Liver (tissue), 9 donors: ENCODE data around the gene TAF4. TPM values are rescaled to one million over a fixed set of nuclear protein-coding genes. Genes with fewer than 3 reads are reported as not detected.

Source experiments
- DNase-seq: peaks from one replicate; pipeline ENCODE4 v3.0.0-alpha.2; 2017; ENCODE audit warnings: low spot score
- H3K27ac ChIP-seq, 2 donors: one replicate each; pipeline ENCODE4 v1.7.0; 2013; ENCODE audit warnings: inconsistent platforms in 2 of 2, low read length in 2 of 2, control low read depth in 1 of 2, low read depth in 1 of 2, mild to moderate bottlenecking in 1 of 2
- H3K27me3 ChIP-seq, 4 donors: one replicate each; pipeline versions ENCODE4 v1.6.1 to v1.7.0; 2013; ENCODE audit warnings: low read length in 3 of 4, inconsistent platforms in 1 of 4, mild to moderate bottlenecking in 1 of 4, moderate library complexity in 1 of 4; ENCODE audit not compliant: control insufficient read depth in 4 of 4, insufficient read depth in 4 of 4
- H3K36me3 ChIP-seq, 4 donors: one replicate each; pipeline versions ENCODE4 v1.6.1 to v1.7.0; 2013; ENCODE audit warnings: low read length in 3 of 4, mild to moderate bottlenecking in 3 of 4, low read depth in 1 of 4, moderate library complexity in 1 of 4; ENCODE audit not compliant: control insufficient read depth in 4 of 4, insufficient read depth in 3 of 4
- H3K4me1 ChIP-seq, 4 donors: one replicate each; pipeline versions ENCODE4 v1.6.1 to v1.7.0; 2013; ENCODE audit warnings: low read length in 3 of 4, mild to moderate bottlenecking in 3 of 4, moderate library complexity in 1 of 4; ENCODE audit not compliant: control insufficient read depth in 4 of 4, insufficient read depth in 4 of 4
- H3K4me3 ChIP-seq, 3 donors: one replicate each; pipeline versions ENCODE4 v1.6.1 to v1.7.0; 2013; ENCODE audit warnings: low read length in 3 of 3, control low read depth in 1 of 3, low read depth in 1 of 3, mild to moderate bottlenecking in 1 of 3
- H3K9ac ChIP-seq, 2 donors: one replicate each; pipeline ENCODE4 v1.7.0; 2013; ENCODE audit warnings: low read length in 2 of 2, mild to moderate bottlenecking in 2 of 2, moderate library complexity in 2 of 2, control low read depth in 1 of 2, low read depth in 1 of 2
- H3K9me3 ChIP-seq, 4 donors: one replicate each; pipeline versions ENCODE4 v1.6.1 to v1.7.0; 2013; ENCODE audit warnings: low read length in 3 of 4; ENCODE audit not compliant: control insufficient read depth in 4 of 4
- ATF3 ChIP-seq: IDR thresholded peaks from 2 replicates; pipeline ENCODE4 v1.6.1; 2016; ENCODE audit warnings: antibody characterized with exemption
- EGR1 ChIP-seq, 2 donors: IDR thresholded peaks; 2 replicates each; pipeline ENCODE4 v1.6.1; 2016 to 2018; ENCODE audit warnings: antibody characterized with exemption in 2 of 2, low read depth in 2 of 2
- FOXA1 ChIP-seq: IDR thresholded peaks from 2 replicates; pipeline ENCODE4 v1.6.1; 2016; ENCODE audit warnings: antibody characterized with exemption
- FOXA2 ChIP-seq: IDR thresholded peaks from 2 replicates; pipeline ENCODE4 v1.6.1; 2016; ENCODE audit warnings: antibody characterized with exemption
- GABPA ChIP-seq, 2 donors: IDR thresholded peaks in 1 of 2; conservative IDR thresholded peaks in 1 of 2; 2 replicates each; pipeline ENCODE4 v1.6.1; 2016; ENCODE audit warnings: antibody characterized with exemption in 2 of 2, mild to moderate bottlenecking in 1 of 2, moderate library complexity in 1 of 2
- HNF4A ChIP-seq, 2 donors: conservative IDR thresholded peaks; 2 replicates each; pipeline ENCODE4 v1.6.1; 2016; ENCODE audit warnings: antibody characterized with exemption in 2 of 2, mild to moderate bottlenecking in 2 of 2
- HNF4G ChIP-seq: IDR thresholded peaks from 2 replicates; pipeline ENCODE4 v1.6.1; 2016; ENCODE audit warnings: antibody characterized with exemption
- JUND ChIP-seq, 2 donors: IDR thresholded peaks; 2 replicates each; pipeline ENCODE4 v1.6.1; 2016; ENCODE audit warnings: antibody characterized with exemption in 2 of 2
- NR2F2 ChIP-seq: IDR thresholded peaks from 2 replicates; pipeline ENCODE4 v1.6.1; 2016; ENCODE audit warnings: antibody characterized with exemption
- RAD21 ChIP-seq, 2 donors: IDR thresholded peaks; 2 replicates each; pipeline ENCODE4 v1.6.1; 2016; ENCODE audit warnings: antibody characterized with exemption in 2 of 2, mild to moderate bottlenecking in 2 of 2
- RXRA ChIP-seq, 2 donors: IDR thresholded peaks; 2 replicates each; pipeline ENCODE4 v1.6.1; 2017 to 2018; ENCODE audit warnings: antibody characterized with exemption in 2 of 2, mild to moderate bottlenecking in 1 of 2
- SP1 ChIP-seq: IDR thresholded peaks from 2 replicates; pipeline ENCODE4 v1.6.1; 2018; ENCODE audit warnings: antibody characterized with exemption, mild to moderate bottlenecking
- TAF1 ChIP-seq: conservative IDR thresholded peaks from 2 replicates; pipeline ENCODE4 v1.6.1; 2016; ENCODE audit warnings: antibody characterized with exemption, mild to moderate bottlenecking
- YY1 ChIP-seq: IDR thresholded peaks from 2 replicates; pipeline ENCODE4 v1.6.1; 2016; ENCODE audit warnings: antibody characterized with exemption, mild to moderate bottlenecking
- ZBTB33 ChIP-seq: IDR thresholded peaks from 2 replicates; pipeline ENCODE4 v1.6.1; 2016; ENCODE audit warnings: antibody characterized with exemption
- WGBS: extraction: QIAGEN DNeasy Blood & Tissue Kit; methylation state at CpG from one replicate; pipeline ENCODE4 v1.1.7; 2013; 5-methylcytosine and 5-hydroxymethylcytosine counted together
- polyA plus RNA-seq, 2 donors: library from polyadenylated mRNA; stranded (reverse) in 1 of 2; unstranded in 1 of 2; fragments of 200-250 nt in 1 of 2; fragments of >200 nt in 1 of 2; fragmentation: Nextera tagmentation in 1 of 2; extraction: Ambion mirVana in 1 of 2; gene quantifications; one replicate each; pipeline versions ENCODE4 v1.2.1 to v1.2.3, GENCODE V29; 2013 to 2015
- total RNA-seq, 2 donors: library from RNA; depleted of rRNA; stranded (reverse); fragments of >200 nt; gene quantifications; one replicate each; pipeline ENCODE4 v1.2.3, GENCODE V29; 2014
- TF ChIP-seq, protein P1 (sequence below): IDR thresholded peaks from 2 replicates; pipeline ENCODE4 v1.6.1; 2016; ENCODE audit warnings: antibody characterized with exemption, mild to moderate bottlenecking
- TF ChIP-seq, protein P2 (sequence below): IDR thresholded peaks from 2 replicates; pipeline ENCODE4 v1.6.1; 2016; ENCODE audit warnings: antibody characterized with exemption
- TF ChIP-seq, protein P3 (sequence below): fragments of 150-350 bp; IDR thresholded peaks from 2 replicates; pipeline ENCODE4 v1.5.1; 2017; ENCODE audit warnings: improper control_type of control experiment, low read depth, low read length; ENCODE audit not compliant: missing input control
- donor health status: healthy.
- donor health status: healthy.
- donor health status: healthy.
- donor health status: healthy.
- donor health status: healthy.

The TAF4 gene
- total and polyA plus RNA-seq, 4 donors = 2.0 to 11.8 (median 5.6) TPM

DNA sequence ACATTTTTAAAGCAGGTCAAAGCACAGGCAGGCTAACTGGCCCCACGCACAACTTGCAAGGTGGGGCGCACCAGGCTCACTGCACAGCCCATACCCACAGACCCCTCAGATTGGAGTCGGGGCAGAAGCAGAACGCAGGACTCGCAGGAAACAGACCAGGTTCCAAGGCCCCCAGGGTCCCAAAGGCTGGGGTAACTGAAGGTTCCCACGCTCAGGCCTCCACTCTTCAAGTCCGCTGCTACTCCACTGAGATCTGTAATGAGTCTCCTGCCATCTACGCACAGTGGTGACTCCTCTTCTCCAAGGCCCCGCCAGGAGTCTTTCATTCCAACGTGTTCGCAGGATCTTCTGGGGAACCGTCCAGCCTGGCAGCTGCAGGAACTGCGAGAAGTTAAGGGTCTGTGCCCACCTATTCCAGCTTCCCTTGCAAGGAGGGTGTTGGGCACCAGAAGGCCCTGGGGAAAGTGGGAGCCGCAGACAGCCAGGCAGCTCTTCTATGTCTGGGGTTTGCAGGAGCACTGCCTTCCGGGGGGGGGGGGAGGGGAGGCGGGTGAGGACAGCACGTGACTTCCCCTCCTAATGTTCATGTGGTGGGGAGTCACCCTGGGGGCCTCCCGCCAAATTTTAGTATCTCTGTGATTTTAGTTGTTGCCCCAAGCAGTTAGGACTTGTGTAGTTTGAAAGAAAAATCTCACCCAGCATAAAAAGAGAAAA lies 2.0 kb upstream of the TAF4 start:
- Histone ChIP-seq H3K4me3 (no peak overlapping the region), H3K36me3 (peaks cover 0 to 2% (median 0%) of the 10 kb centered on the region in 4 donors)

More for the DNA sequence above, 2.0 kb upstream of the TAF4 start:
- no peak overlapping the region for H3K27ac ChIP-seq
- WGBS = 79% methylated on average over 18 of the region's 18 CpGs
- no peak for DNase-seq
- H3K4me1 ChIP-seq = peaks cover 11 to 27% (median 19%) of the 10 kb centered on the region in 4 donors
- H3K9me3 ChIP-seq = peaks cover 0 to 2% (median 0%) of the 10 kb centered on the region in 4 donors
- H3K27me3 ChIP-seq = no peaks in the 10 kb centered on the region
- TF ChIP-seq NR2F2 (no peak), GABPA (IDR thresholded peaks at IDR 0.05 in 1 of 2, conservative IDR thresholded peaks at IDR 0.05 in 1 of 2) (no peak), SP1 (no peak), TAF1 (no peak), EGR1 (IDR thresholded peaks at IDR 0.05; ENCODE audit: low read depth in 2 of 2) (no peak), YY1 (no peak), HNF4G (no peak), ATF3 (no peak), HNF4A (conservative IDR thresholded peaks at IDR 0.05) (no peak), JUND (IDR thresholded peaks at IDR 0.05) (no peak), FOXA1 (no peak), FOXA2 (no peak), RXRA (IDR thresholded peaks at IDR 0.05) (no peak), RAD21 (IDR thresholded peaks at IDR 0.05) (no peak), ZBTB33 (no peak)
- TF ChIP-seq, protein P1, sequence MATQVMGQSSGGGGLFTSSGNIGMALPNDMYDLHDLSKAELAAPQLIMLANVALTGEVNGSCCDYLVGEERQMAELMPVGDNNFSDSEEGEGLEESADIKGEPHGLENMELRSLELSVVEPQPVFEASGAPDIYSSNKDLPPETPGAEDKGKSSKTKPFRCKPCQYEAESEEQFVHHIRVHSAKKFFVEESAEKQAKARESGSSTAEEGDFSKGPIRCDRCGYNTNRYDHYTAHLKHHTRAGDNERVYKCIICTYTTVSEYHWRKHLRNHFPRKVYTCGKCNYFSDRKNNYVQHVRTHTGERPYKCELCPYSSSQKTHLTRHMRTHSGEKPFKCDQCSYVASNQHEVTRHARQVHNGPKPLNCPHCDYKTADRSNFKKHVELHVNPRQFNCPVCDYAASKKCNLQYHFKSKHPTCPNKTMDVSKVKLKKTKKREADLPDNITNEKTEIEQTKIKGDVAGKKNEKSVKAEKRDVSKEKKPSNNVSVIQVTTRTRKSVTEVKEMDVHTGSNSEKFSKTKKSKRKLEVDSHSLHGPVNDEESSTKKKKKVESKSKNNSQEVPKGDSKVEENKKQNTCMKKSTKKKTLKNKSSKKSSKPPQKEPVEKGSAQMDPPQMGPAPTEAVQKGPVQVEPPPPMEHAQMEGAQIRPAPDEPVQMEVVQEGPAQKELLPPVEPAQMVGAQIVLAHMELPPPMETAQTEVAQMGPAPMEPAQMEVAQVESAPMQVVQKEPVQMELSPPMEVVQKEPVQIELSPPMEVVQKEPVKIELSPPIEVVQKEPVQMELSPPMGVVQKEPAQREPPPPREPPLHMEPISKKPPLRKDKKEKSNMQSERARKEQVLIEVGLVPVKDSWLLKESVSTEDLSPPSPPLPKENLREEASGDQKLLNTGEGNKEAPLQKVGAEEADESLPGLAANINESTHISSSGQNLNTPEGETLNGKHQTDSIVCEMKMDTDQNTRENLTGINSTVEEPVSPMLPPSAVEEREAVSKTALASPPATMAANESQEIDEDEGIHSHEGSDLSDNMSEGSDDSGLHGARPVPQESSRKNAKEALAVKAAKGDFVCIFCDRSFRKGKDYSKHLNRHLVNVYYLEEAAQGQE = no peak
- TF ChIP-seq, protein P2, sequence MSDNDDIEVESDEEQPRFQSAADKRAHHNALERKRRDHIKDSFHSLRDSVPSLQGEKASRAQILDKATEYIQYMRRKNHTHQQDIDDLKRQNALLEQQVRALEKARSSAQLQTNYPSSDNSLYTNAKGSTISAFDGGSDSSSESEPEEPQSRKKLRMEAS = no peak
- TF ChIP-seq, protein P3, sequence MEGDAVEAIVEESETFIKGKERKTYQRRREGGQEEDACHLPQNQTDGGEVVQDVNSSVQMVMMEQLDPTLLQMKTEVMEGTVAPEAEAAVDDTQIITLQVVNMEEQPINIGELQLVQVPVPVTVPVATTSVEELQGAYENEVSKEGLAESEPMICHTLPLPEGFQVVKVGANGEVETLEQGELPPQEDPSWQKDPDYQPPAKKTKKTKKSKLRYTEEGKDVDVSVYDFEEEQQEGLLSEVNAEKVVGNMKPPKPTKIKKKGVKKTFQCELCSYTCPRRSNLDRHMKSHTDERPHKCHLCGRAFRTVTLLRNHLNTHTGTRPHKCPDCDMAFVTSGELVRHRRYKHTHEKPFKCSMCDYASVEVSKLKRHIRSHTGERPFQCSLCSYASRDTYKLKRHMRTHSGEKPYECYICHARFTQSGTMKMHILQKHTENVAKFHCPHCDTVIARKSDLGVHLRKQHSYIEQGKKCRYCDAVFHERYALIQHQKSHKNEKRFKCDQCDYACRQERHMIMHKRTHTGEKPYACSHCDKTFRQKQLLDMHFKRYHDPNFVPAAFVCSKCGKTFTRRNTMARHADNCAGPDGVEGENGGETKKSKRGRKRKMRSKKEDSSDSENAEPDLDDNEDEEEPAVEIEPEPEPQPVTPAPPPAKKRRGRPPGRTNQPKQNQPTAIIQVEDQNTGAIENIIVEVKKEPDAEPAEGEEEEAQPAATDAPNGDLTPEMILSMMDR = no peak
- H3K9ac ChIP-seq = no peak overlapping the region
